WI38 (cell line): Measurements from ENCODE around the gene ELN.

Source experiments
- H3K4me3 ChIP-seq: 2 replicates; pipeline ENCODE4 v1.5.1; 2011; ENCODE audit warnings: low read depth, mild to moderate bottlenecking, control low read depth, low read length
- TF ChIP-seq, protein P1 (sequence below): IDR thresholded peaks from 2 replicates; pipeline ENCODE4 v1.5.1; 2012; ENCODE audit warnings: low read depth, mild to moderate bottlenecking, control low read depth, low read length

ELN gene

DNA sequence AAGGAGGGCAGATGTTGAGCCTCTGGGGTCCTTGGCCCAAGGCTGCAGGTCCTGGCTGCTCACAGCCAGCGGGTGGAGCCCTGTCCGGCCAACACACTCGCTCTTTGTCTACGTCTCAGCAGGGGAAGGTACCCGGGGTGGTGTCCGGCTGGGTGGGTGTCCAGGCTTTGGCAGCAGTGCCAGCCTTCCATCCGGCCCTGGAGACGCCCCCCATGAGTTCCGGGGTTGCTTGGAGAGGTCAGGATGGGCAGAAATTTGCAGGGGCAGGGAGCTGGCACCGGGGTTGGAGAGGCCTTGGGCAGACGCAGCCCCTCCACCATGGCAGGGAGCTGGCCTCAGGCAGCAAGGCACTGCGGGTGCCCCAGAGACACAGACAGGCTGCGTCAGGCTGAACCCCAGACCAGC is 42.2 kb upstream of the ELN start:
- no peak overlapping the region for H3K4me3 ChIP-seq
- TF ChIP-seq, protein P1, sequence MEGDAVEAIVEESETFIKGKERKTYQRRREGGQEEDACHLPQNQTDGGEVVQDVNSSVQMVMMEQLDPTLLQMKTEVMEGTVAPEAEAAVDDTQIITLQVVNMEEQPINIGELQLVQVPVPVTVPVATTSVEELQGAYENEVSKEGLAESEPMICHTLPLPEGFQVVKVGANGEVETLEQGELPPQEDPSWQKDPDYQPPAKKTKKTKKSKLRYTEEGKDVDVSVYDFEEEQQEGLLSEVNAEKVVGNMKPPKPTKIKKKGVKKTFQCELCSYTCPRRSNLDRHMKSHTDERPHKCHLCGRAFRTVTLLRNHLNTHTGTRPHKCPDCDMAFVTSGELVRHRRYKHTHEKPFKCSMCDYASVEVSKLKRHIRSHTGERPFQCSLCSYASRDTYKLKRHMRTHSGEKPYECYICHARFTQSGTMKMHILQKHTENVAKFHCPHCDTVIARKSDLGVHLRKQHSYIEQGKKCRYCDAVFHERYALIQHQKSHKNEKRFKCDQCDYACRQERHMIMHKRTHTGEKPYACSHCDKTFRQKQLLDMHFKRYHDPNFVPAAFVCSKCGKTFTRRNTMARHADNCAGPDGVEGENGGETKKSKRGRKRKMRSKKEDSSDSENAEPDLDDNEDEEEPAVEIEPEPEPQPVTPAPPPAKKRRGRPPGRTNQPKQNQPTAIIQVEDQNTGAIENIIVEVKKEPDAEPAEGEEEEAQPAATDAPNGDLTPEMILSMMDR = no peak

DNA sequence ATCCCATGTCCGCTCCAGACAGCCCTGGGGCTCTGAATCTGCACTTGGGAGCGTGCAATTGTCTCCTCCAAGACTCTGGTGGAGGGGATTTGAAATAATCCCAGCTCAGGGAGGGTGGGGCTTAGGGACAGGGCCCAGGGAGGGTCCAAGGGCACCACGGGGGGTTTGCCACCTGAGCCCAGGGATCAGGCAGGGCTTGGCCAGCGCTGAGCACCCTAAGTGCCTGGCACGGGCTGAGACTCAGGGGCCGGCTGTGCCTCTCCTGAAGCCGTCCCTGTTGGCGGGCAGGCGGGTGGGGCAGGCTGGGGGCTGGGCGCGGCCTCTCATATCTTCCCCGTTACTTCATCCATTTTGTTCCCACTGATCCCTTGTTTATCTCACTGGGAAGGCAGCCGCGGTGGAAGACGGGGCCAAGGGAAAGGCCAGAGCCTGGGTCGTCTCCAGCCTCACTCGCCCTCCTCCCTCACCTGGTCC is 41.8 kb upstream of the ELN start:
- H3K4me3 ChIP-seq = no peak overlapping the region
- TF ChIP-seq, protein P1 = no peak

DNA sequence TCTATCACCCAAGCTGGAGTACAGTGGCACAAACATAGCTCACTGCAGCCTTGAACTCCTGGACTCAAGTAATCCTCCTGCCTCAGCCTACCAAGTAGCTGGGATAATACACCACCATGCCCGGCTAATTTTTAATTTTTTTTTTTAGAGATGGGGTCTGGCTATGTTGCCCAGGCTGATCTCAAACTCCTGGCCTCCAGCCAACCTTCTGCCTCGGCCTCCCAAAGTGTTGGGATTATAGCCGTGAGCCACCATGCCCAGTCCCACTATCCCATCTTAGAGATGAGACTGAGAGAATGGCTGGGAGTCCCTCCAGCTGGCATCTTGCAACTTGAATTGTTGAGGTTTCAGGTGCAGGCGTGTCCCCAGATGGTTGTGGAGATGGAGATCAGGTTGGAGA is 40.7 kb upstream of the ELN start:
- TF ChIP-seq, protein P1 = no peak

DNA sequence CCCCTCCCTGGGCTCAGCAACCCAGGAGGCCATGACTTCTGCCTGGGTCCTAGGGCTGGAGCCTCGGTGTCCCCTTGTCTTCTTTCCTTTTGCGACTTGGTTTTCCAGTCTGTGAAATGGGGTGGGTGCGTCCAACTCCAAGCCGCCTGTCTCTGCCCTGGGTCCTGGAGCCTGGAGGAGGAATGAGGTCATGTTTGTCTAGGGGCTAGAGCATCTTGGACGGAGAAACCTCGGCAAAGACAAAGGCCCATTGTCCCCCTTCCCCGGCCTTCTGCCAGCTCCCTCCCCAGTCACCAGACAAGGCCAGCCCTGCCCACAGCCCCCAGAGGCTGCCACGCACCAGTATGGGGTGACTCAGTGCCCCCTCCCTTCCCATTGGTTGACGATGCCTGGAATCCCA is 39.8 kb upstream of the ELN start:
- H3K4me3 ChIP-seq = no peak overlapping the region
- TF ChIP-seq, protein P1 = no peak

More for the DNA sequence above, 40.7 kb upstream of the ELN start:
- H3K4me3 ChIP-seq = no peak overlapping the region

DNA sequence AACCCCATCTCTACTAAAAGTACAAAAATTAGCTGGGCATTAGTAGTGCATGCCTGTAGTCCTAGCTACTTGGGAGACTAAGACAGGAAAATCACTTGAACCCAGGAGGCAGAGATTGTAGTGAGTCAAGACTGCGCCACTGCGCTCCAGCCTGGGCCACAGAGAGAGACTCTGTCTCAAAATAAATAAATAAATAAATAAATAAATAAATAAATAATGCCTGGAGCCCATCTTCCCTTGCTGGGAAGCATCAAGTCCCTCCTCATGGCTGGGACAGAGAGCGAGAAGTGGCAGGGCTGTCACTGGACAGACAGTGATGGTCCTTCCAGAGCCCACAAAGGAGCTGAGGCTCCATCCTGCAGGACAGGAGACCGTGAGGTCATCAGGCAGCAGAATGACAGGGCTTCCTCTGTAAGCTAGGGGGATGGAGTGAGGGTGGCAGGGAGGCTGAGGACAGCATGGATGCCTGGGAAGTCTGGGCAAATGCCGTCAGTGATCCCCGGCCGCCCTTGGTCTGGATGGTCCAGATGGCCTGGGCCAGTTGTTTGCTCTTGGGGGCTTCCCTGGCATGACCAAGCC is 36.4 kb upstream of the ELN start:
- H3K4me3 ChIP-seq = no peak overlapping the region
- TF ChIP-seq, protein P1 = no peak

DNA sequence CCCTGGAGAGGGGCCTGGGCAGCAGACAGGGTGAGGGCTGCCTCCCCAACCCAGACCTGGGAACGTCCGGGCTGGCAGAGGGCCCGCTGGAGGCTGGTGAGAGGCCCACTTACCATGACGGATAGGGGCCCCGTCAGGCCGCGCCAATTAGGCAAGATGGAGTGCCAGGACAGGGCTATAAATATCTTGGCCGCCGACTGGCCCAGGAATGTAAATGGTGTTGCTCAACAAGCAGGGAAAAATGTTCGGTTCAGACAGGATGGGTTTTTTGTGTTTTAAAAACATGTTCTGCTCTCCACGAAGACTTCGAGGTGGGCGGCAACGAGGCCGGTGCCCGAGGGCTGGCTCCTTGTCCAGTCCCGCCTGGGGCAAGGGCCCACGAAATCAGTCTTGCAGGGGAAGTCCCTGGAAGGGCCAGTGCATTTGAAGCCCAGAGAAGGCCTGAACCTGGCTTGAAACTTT is 35.8 kb upstream of the ELN start:
- TF ChIP-seq, protein P1 = no peak
- H3K4me3 ChIP-seq = no peak overlapping the region

DNA sequence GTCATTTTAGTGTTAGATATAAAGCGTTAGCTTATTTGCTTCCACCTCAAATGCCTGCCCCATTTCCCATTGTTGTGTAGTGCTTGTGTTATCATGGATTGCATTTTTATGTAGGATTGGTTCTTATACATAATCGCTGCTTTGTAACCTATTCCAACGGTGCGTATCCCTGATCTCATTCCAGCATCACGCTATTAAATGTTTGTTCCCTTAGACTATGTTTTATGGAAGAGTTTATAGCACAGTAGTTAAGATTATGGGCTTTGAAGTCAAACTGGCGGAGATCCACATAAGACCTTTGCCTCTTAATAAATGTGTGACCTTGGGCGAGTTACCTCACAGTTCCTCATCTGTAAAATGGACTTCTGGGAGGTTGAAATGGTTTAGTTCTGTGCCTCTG is 34.0 kb upstream of the ELN start:
- TF ChIP-seq, protein P1 = no peak
- no peak overlapping the region for H3K4me3 ChIP-seq
